COR-L47 (cell line): ENCODE measurements around the gene CORO2A.
A peak's percentile ranks its signal among the peaks of the same experiment; 100 is the strongest.

Experiments
- DNase-seq: peaks from one replicate; lab custom pipeline; 2025; lab: John Stamatoyannopoulos, UW

Gene CORO2A

GRCh38 chr9:98219364-98219716 lies 26.9 kb upstream of the CORO2A start:
- no peak for DNase-seq

- DNase-seq, result no peak
These were observed 26.3 kb upstream of the CORO2A start for GRCh38 chr9:98218562-98219363.

GRCh38 chr9:98217255-98217654 lies 24.8 kb upstream of the CORO2A start:
- DNase-seq, result no peak

- no peak for DNase-seq
These were observed 24.0 kb upstream of the CORO2A start for GRCh38 chr9:98216391-98216790.

- DNase-seq, result peak; percentile 28
These were observed 23.4 kb upstream of the CORO2A start for GRCh38 chr9:98215821-98216220.

GRCh38 chr9:98215271-98215670 lies 22.8 kb upstream of the CORO2A start:
- DNase-seq, result no peak

- DNase-seq, result no peak
These were observed 22.4 kb upstream of the CORO2A start for GRCh38 chr9:98214811-98215210.

- no peak for DNase-seq
These were observed 18.8 kb upstream of the CORO2A start for GRCh38 chr9:98211260-98211659.

- DNase-seq, result no peak
These were observed 18.0 kb upstream of the CORO2A start for GRCh38 chr9:98210435-98210834.

GRCh38 chr9:98209530-98209929 lies 17.1 kb upstream of the CORO2A start:
- DNase-seq, result no peak

GRCh38 chr9:98208635-98209034 lies 16.2 kb upstream of the CORO2A start:
- no peak for DNase-seq

- no peak for DNase-seq
These were observed 15.2 kb upstream of the CORO2A start for GRCh38 chr9:98207606-98208005.

- DNase-seq, result no peak
These were observed 14.3 kb upstream of the CORO2A start for GRCh38 chr9:98206754-98207153.

GRCh38 chr9:98204692-98205091 lies 12.3 kb upstream of the CORO2A start:
- DNase-seq, result no peak

GRCh38 chr9:98203153-98203552 lies 10.7 kb upstream of the CORO2A start:
- DNase-seq, result no peak

- DNase-seq, result no peak
These were observed 9.8 kb upstream of the CORO2A start for GRCh38 chr9:98202252-98202651.

- no peak for DNase-seq
These were observed 9.3 kb upstream of the CORO2A start for GRCh38 chr9:98201749-98202148.

GRCh38 chr9:98201102-98201501 lies 8.7 kb upstream of the CORO2A start:
- no peak for DNase-seq

GRCh38 chr9:98199388-98200033 lies 7.1 kb upstream of the CORO2A start:
- DNase-seq, result no peak

- DNase-seq, result no peak
These were observed 3.2 kb upstream of the CORO2A start for GRCh38 chr9:98195671-98196070.

GRCh38 chr9:98193336-98193944 lies 1.0 kb upstream of the CORO2A start:
- no peak for DNase-seq

- no peak for DNase-seq
These were observed 550 bp downstream of the CORO2A start for GRCh38 chr9:98191671-98192502.
